Stimulated activated CD8-positive, alpha-beta memory T cell treated with anti-CD3 and anti-CD28 coated beads, Interleukin-2, amount 100 ng/mL, for 48 hours (primary cell): Measurements from ENCODE around the gene C6orf120.

Experiments used
- DNase-seq, 2 donors: peaks; one replicate each; pipeline ENCODE4 v3.0.0-alpha.2; 2020; ENCODE audit warnings: low read depth in 2 of 2

The C6orf120 gene

GRCh38 chr6:169725125-169726048 lies 23.5 kb downstream of the C6orf120 start:
- DNase-seq = no peak

- no peak for DNase-seq
These were observed 24.1 kb downstream of the C6orf120 start for GRCh38 chr6:169726049-169726400.

- no peak for DNase-seq
These were observed 25.0 kb downstream of the C6orf120 start for GRCh38 chr6:169726963-169727362.

- no peak for DNase-seq
These were observed 28.0 kb downstream of the C6orf120 start for GRCh38 chr6:169729961-169730360.

- no peak for DNase-seq
These were observed 36.5 kb downstream of the C6orf120 start for GRCh38 chr6:169738204-169738975.

- no peak for DNase-seq
These were observed 37.1 kb downstream of the C6orf120 start for GRCh38 chr6:169738976-169739529.

GRCh38 chr6:169741344-169741743 lies 39.4 kb downstream of the C6orf120 start:
- DNase-seq = no peak

GRCh38 chr6:169745405-169745804 lies 43.5 kb downstream of the C6orf120 start:
- DNase-seq = no peak

GRCh38 chr6:169746556-169746955 lies 44.6 kb downstream of the C6orf120 start:
- no peak for DNase-seq

- peak; percentile 86 to 93 for DNase-seq
These were observed 49.5 kb downstream of the C6orf120 start, which contains the start of the genes DYNLT2 and ERMARD for GRCh38 chr6:169751242-169752073. Gene DYNLT2, minus strand, starts transcription at chr6:169751572. Its CDS starts 114 bp downstream, at chr6:169751458. Gene ERMARD, plus strand, starts transcription at chr6:169751622. Its CDS starts 36 bp downstream, at chr6:169751658.

- no peak for DNase-seq
These were observed 50.2 kb downstream of the C6orf120 start for GRCh38 chr6:169752074-169752623.
